ENCODE data around the gene ZNF765. TPM values are rescaled to one million over a fixed set of nuclear protein-coding genes. Genes with fewer than 3 reads are reported as not detected.
"Not testable (repeated sequence)": the region's sequence is repeated elsewhere in the genome, so short reads cannot be mapped to it uniquely, and the experiment has no call there.

The ZNF765 gene
- total RNA-seq (2014; rRNA removed; shearing (Covaris generic)): 6.3 and 6.4 TPM in 2 replicates
- 4.6 and 5.5 TPM in 2 replicates for polyA plus RNA-seq (2016; fragmentation: Nextera tagmentation; extraction: Ambion mirVana)

DNA sequence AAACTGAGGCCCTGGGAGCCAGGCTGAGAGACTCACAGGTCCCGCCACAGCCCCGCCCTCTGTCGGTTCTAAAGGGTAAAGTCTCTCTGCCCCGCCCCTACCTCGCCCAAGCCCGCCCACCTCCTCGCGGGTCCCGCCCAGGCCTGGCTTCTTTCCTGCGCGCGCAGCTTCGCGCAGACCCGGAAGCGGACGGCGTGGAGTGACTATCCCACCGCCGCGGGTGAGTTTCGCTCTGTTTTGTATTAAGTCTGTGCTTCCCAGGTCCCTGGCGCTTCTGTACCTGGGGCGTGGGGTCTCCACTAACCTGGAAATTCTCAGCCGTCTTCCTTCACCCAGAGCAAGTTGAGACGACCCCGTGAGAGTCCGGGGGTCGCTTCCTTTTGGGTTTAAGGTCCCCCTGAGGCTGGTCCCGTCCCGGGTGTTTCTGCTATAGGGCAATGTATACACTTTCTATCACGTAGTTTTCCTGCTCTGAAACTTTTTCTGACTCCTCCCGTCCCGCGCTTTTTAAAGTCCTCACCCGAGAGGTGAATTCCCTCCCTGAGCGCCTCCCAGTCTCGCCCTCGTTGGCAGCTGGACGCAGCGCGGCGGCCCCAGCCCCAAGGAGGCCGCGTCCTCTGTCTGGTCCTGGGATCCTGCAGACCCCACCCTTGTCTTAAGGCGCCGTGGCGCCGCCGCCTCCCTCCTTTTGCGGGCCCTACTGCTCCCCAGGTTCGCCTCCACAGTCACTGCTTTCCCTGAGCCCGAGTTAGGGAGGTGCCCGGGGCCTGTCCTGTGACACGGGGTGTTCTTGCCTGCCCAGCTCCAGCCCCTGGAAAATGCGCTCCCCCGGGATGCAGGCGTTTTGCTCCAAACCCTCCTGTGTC is at the start of gene ZNF765:
ZNF765 (plus strand) TSS at position 176 of the 866 bp plus-strand sequence. CDS start 2,867 bp downstream, outside the sequence.
- Histone ChIP-seq H3K36me3 (ENCODE audit: low read depth) (peaks cover 11% of the 10 kb centered on the region; the same call in 1 of the 2 replicates), H3K4me2 (ENCODE audit: unreplicated experiment) (peak within 1 kb of the TSS; percentile 98), H3K4me3 (peak within 1 kb of the TSS; percentile 88), H2AFZ (peak within 1 kb of the TSS; percentile 93), H3K79me2 (ENCODE audit: insufficient read depth) (peaks cover 26% of the 10 kb centered on the region), H4K20me1 (ENCODE audit: insufficient read depth) (no peaks in the 10 kb centered on the region), H3K4me1 (ENCODE audit: insufficient read depth) (peaks cover 18% of the 10 kb centered on the region; the same call in 1 of the 2 replicates), H3K9ac (peak within 1 kb of the TSS; percentile 82), H3K9me2 (ENCODE audit: insufficient read depth) (no peaks in the 10 kb centered on the region), H3K27me3 (replicated peaks; ENCODE audit: insufficient read depth) (no peaks in the 10 kb centered on the region), H3F3A (ENCODE audit: insufficient read depth) (peaks cover 13% of the 10 kb centered on the region), H3K27ac (peak within 1 kb of the TSS; percentile 80), H3K9me3 (ENCODE audit: low read depth) (no peaks in the 10 kb centered on the region)
- in situ Hi-C loops (cut with MboI): no loop called here
- peak; percentile 99 for DNase-seq
- WGBS, 2 experiments (ENCODE audit: low coverage in 1 of 2, low lambda C conversion rate in 2 of 2, missing lambda C conversion rate in 2 of 2): 1% methylated on average over 29 to 57 of the region's 58 CpGs
- TF ChIP-seq EZH2phosphoT487 (IDR thresholded peaks at IDR 0.05; ENCODE audit: insufficient read depth, low read depth) (no peak), EZH2 (IDR thresholded peaks at IDR 0.05; ENCODE audit: insufficient read depth, poor library complexity, severe bottlenecking) (no peak)

DNA sequence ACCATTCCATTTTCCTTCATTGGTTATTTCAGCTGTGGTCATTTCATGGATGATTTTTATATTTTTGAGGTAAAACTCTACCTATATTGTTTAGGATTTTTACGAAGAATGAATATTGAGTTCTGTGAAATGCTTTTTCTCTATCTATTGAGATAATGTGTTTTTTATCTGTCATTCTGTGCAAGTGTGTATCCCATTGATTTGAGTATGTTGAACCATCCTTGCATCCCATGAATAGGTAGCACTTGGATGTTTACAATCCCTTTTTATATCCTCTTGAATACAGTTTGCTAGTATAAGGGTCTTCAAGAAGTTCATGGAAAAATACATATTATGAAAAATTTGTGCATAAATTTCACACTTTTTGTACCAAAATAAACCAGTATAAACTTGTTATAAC is 39.2 kb upstream of the ZNF765 start:
- H2AFZ ChIP-seq: no peak overlapping the region
- peaks cover 8% of the 10 kb centered on the region for H3K9me3 ChIP-seq (ENCODE audit: low read depth)
- in situ Hi-C loops (cut with MboI): no loop called here
- no peaks in the 10 kb centered on the region for H4K20me1 ChIP-seq (ENCODE audit: insufficient read depth)
- H3K27me3 ChIP-seq (replicated peaks; ENCODE audit: insufficient read depth): no peaks in the 10 kb centered on the region
- H3K79me2 ChIP-seq (ENCODE audit: insufficient read depth): no peaks in the 10 kb centered on the region
- no peak overlapping the region for H3K4me2 ChIP-seq (ENCODE audit: unreplicated experiment)
- peaks cover 7% of the 10 kb centered on the region; the same call in 1 of the 2 replicates for H3F3A ChIP-seq (ENCODE audit: insufficient read depth)
- H3K9me2 ChIP-seq (ENCODE audit: insufficient read depth): no peaks in the 10 kb centered on the region
- DNase-seq: no peak
- no peaks in the 10 kb centered on the region for H3K4me1 ChIP-seq (ENCODE audit: insufficient read depth)
- peaks cover 35% of the 10 kb centered on the region for H3K36me3 ChIP-seq (ENCODE audit: low read depth)
- H3K9ac ChIP-seq: no peak overlapping the region
- H3K4me3 ChIP-seq: no peak overlapping the region
- 96% methylated on average over 1 of the region's 1 CpG for WGBS, 2 experiments (ENCODE audit: low coverage in 1 of 2, low lambda C conversion rate in 2 of 2, missing lambda C conversion rate in 2 of 2)
- H3K27ac ChIP-seq: no peak overlapping the region
- no peak for TF ChIP-seq EZH2 (IDR thresholded peaks at IDR 0.05; ENCODE audit: insufficient read depth, poor library complexity, severe bottlenecking)
- no peak for TF ChIP-seq EZH2phosphoT487 (IDR thresholded peaks at IDR 0.05; ENCODE audit: insufficient read depth, low read depth)

DNA sequence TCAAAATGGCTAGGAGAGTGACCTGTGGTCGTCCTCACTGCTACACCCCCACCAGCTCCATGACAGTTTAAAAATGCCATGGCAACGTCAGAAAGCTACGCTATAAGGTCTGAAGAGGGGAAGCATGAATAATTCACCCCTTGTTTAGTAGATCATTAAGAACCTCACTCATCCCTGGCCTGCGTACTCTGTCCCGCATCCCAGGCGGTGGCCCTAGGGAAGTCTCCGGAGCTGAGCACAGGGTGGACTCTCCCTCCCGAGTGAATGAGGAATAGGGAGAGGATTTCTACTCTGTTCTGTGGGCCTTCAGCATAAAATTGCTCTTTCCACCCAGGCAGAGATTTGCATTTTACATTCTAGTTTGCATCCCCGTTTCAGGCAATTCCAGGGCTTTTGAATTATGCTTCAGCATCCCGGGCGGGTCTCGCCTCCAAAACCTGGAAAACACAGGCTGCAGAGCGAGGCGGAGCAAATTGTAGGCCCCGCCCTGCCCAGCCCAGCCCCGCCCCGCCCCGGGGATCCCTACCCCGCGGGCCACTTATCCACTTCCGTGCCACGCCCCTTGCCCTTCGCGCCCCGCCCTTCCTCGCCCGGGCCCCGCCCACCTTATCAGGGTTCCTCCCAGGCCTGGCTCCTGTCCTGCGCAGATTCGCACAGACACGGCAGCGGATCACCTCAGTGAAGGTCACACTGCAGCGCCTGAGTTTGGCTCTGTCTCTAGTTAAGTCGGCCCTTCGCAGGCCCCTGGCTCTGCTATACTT is 36.9 kb upstream of the ZNF765 start:
- no peak overlapping the region for H3K4me2 ChIP-seq (ENCODE audit: unreplicated experiment)
- no peaks in the 10 kb centered on the region for H3K27me3 ChIP-seq (replicated peaks; ENCODE audit: insufficient read depth)
- no peak for DNase-seq
- H3K4me1 ChIP-seq (ENCODE audit: insufficient read depth): no peaks in the 10 kb centered on the region
- H4K20me1 ChIP-seq (ENCODE audit: insufficient read depth): no peaks in the 10 kb centered on the region
- no peaks in the 10 kb centered on the region for H3K9me2 ChIP-seq (ENCODE audit: insufficient read depth)
- peaks cover 7% of the 10 kb centered on the region; the same call in 1 of the 2 replicates for H3F3A ChIP-seq (ENCODE audit: insufficient read depth)
- 63 to 73% methylated on average over 21 to 35 of the region's 35 CpGs for WGBS, 2 experiments (ENCODE audit: low coverage in 1 of 2, low lambda C conversion rate in 2 of 2, missing lambda C conversion rate in 2 of 2)
- peaks cover 13% of the 10 kb centered on the region for H3K36me3 ChIP-seq (ENCODE audit: low read depth)
- no peak overlapping the region for H2AFZ ChIP-seq
- no peak overlapping the region for H3K9ac ChIP-seq
- no peak overlapping the region for H3K4me3 ChIP-seq
- TF ChIP-seq EZH2 (IDR thresholded peaks at IDR 0.05; ENCODE audit: insufficient read depth, poor library complexity, severe bottlenecking): no peak
- TF ChIP-seq EZH2phosphoT487 (IDR thresholded peaks at IDR 0.05; ENCODE audit: insufficient read depth, low read depth): no peak
- no peaks in the 10 kb centered on the region for H3K9me3 ChIP-seq (ENCODE audit: low read depth)
- no peak overlapping the region for H3K27ac ChIP-seq
- H3K79me2 ChIP-seq (ENCODE audit: insufficient read depth): no peaks in the 10 kb centered on the region
- in situ Hi-C loops (cut with MboI): no loop called here

DNA sequence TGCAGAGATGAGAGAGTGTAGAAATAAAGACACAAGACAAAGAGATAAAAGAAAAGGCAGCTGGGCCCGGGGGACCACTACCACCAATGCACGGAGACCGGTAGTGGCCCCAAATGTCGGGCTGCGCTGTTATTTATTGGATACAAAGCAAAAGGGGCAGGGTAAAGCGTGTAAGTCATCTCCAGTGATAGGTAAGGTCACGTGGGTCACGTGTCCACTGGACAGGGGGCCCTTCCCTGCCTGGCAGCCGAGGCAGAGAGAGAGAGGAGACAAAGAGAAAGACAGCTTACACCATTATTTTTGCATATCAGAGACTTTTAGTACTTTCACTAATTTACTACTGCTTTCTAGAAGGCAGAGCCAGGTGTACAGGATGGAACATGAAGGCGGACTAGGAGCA is 34.9 kb upstream of the ZNF765 start:
- in situ Hi-C loops (cut with MboI); H3K4me1 ChIP-seq (ENCODE audit: insufficient read depth): not testable (repeated sequence)
- WGBS, 2 experiments (ENCODE audit: low coverage in 1 of 2, low lambda C conversion rate in 2 of 2, missing lambda C conversion rate in 2 of 2): 78% methylated on average over 10 of the region's 10 CpGs

More for the DNA sequence above, 34.9 kb upstream of the ZNF765 start:
- DNase-seq; H4K20me1 ChIP-seq (ENCODE audit: insufficient read depth); H3F3A ChIP-seq (ENCODE audit: insufficient read depth); H3K9ac ChIP-seq; H3K4me2 ChIP-seq (ENCODE audit: unreplicated experiment); H3K79me2 ChIP-seq (ENCODE audit: insufficient read depth); H3K9me2 ChIP-seq (ENCODE audit: insufficient read depth); H3K4me3 ChIP-seq; H2AFZ ChIP-seq; H3K27me3 ChIP-seq (replicated peaks; ENCODE audit: insufficient read depth); H3K27ac ChIP-seq; H3K9me3 ChIP-seq (ENCODE audit: low read depth); H3K36me3 ChIP-seq (ENCODE audit: low read depth): not testable (repeated sequence)

All from GM23248 (cell line).